ENCODE measurements around the gene ALLC. TPM values are rescaled to one million over a fixed set of nuclear protein-coding genes. Genes with fewer than 3 reads are reported as not detected.

The ALLC gene
- total RNA-seq, 4 donors from 2014 or later = not detected

GRCh38 chr2:3649581-3649980 lies 8.4 kb upstream of the ALLC start:
- no peaks in the 10 kb centered on the region for H3K36me3 ChIP-seq
- WGBS, 2 donors = 84 to 87% methylated on average over 11 to 13 of the region's 16 CpGs
- H3K27me3 ChIP-seq = peaks cover 0 to 42% (median 0%) of the 10 kb centered on the region in 4 donors
- no peak overlapping the region for H3K27ac ChIP-seq
- DNase-seq = no peak
- no peak overlapping the region for H3K4me3 ChIP-seq
- H3K4me1 ChIP-seq = peaks cover 9 to 20% (median 11%) of the 10 kb centered on the region in 3 donors
- TF ChIP-seq CTCF (IDR thresholded peaks at IDR 0.05) (no peak), POLR2A (IDR thresholded peaks at IDR 0.05) (no peak)
- intact Hi-C loops (cut with DNase I) = no loop called here
- H3K9me3 ChIP-seq = no peaks in the 10 kb centered on the region

GRCh38 chr2:3650140-3650920 lies 7.7 kb upstream of the ALLC start:
- no peak for DNase-seq
- Histone ChIP-seq H3K9me3 (no peaks in the 10 kb centered on the region), H3K27ac (no peak overlapping the region), H3K36me3 (no peaks in the 10 kb centered on the region), H3K4me3 (peak overlapping the region in 1 of 4 donors; percentile 35), H3K27me3 (peaks cover 0 to 42% (median 0%) of the 10 kb centered on the region in 4 donors), H3K4me1 (peaks cover 9 to 20% (median 11%) of the 10 kb centered on the region in 3 donors)
- WGBS, 2 donors = 40 to 53% methylated on average over 2 to 7 of the region's 20 CpGs
- intact Hi-C loops (cut with DNase I) = no loop called here
- TF ChIP-seq CTCF (IDR thresholded peaks at IDR 0.05) (no peak), POLR2A (IDR thresholded peaks at IDR 0.05) (no peak)

DNA sequence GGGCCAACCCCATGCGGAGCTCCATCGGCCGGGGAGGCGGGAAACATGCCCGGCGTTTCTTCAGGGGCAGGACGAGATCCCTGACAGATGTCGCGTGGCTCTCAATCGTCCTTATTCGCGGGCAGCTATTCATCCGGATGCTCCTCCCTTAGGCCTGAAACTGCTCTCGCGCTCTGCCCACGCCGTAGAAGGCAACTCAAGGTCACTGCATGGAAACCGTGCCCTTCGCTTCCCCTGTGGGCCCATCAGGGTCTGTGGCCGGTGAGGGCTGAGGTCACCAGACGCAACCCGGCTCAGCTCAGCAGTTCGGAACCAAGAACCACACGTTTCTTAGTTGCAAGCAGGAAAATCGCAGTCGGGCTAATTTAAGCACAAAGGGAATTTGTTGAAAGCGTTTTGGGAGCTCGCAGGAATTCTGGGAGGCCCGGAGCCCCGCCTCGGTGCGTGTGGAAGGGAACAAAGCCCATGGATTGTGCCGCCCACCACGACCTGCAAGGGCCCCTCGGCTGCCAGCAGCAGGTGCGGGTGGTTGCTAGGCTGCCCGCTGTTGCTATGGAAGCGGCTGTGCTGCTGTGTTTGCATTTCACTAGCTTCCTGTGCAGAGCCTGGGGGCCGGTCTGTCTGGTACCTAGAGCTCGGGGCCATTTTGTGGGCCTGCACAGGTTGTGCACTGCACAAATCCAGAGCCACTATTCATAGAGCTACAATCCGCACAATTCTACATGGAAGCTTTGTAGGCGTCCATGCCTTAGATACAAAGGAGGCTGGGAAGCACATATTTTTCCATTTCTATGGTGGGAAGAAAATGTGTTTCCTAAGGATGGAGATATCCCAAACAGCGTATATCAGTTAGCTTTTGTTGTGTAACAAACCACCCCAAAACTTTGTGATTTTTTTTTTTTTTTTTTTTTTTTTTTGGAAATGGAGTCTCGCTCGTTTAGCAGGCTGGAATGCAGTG lies 6.0 kb upstream of the ALLC start:
- WGBS, 2 donors = 20 to 35% methylated on average over 20 to 37 of the region's 45 CpGs
- H3K4me3 ChIP-seq = peak overlapping the region in 3 of 4 donors; percentile 16 to 61 (median 22)
- intact Hi-C loops (cut with DNase I) = no loop called here
- H3K27me3 ChIP-seq = peaks cover 0 to 42% (median 0%) of the 10 kb centered on the region in 4 donors
- no peaks in the 10 kb centered on the region for H3K36me3 ChIP-seq
- H3K9me3 ChIP-seq = no peaks in the 10 kb centered on the region
- DNase-seq = no peak
- TF ChIP-seq POLR2A (IDR thresholded peaks at IDR 0.05) = no peak
- no peak for TF ChIP-seq CTCF (IDR thresholded peaks at IDR 0.05)
- peak overlapping the region; percentile 27 to 70 (median 64) for H3K27ac ChIP-seq
- H3K4me1 ChIP-seq = peaks cover 9 to 20% (median 11%) of the 10 kb centered on the region in 3 donors

- intact Hi-C loops (cut with DNase I) = no loop called here
- no peak overlapping the region for H3K27ac ChIP-seq
- no peaks in the 10 kb centered on the region for H3K9me3 ChIP-seq
- TF ChIP-seq POLR2A (IDR thresholded peaks at IDR 0.05) = no peak
- no peak for TF ChIP-seq CTCF (IDR thresholded peaks at IDR 0.05)
- peaks cover 9 to 20% (median 11%) of the 10 kb centered on the region in 3 donors for H3K4me1 ChIP-seq
- H3K4me3 ChIP-seq = no peak overlapping the region
- no peaks in the 10 kb centered on the region for H3K36me3 ChIP-seq
- 71 to 79% methylated on average over 3 to 7 of the region's 9 CpGs for WGBS, 2 donors
- peaks cover 0 to 42% (median 0%) of the 10 kb centered on the region in 4 donors for H3K27me3 ChIP-seq
- no peak for DNase-seq
These were observed 4.9 kb upstream of the ALLC start for GRCh38 chr2:3652896-3653625.
